ENCODE measurements around the gene TPBGL. TPM values are rescaled to one million over a fixed set of nuclear protein-coding genes. Genes with fewer than 3 reads are reported as not detected.

Gene TPBGL
- total RNA-seq, 1 experiment from 2014 or later: not detected

DNA sequence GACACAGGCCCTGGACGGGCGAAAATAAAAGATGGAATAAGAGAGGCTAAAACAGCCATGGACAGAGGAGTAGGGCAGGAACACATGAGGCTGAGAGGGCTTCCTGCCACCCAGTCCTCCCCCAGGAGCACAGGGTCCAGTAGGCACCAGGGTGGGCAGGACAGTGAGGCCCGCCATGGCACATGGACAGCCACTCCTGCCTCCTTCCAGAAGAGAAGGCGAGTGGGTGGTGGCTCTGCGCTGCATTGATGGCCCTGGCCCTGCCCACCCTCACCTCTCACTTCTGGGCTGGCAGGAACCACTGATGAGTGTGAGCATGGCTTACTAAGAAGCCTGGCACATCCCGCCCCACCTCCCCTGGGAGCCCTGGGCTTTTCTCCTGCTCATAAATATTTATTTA is 51.2 kb downstream of the TPBGL start:
- no peak for DNase-seq (ENCODE audit: low spot score)

DNA sequence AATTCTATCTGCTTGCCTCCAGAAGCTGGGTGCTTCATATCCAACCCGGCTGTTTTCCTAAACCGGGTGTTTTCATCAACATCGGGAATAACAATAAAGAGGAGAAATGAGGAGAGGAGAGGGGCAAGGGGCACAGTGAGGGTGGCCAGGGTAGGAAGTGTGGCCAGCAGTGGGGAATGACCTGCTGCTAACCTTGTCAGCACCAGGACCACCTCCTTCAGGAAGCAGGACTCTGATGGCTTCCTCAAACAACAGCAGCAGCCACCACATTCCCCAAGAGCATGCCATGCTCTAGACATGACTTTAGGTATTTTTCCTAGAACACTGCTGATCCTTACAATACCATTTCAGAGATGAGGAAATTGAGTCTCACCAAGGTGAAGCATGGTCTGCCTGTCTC is 52.4 kb downstream of the TPBGL start:
- DNase-seq (ENCODE audit: low spot score): no peak

Other genes with a start within 250 kb of the TPBGL start
- not detected in 2 replicates for gene OR2AT4, start 143.9 kb upstream of the TPBGL start, total RNA-seq (2014; rRNA removed; shearing (Covaris generic))
- gene SLCO2B1, start 89.7 kb upstream of the TPBGL start, total RNA-seq (2014; rRNA removed; shearing (Covaris generic)): 0.55 and 1.9 TPM in 2 replicates
- gene ARRB1, start 110.9 kb downstream of the TPBGL start, total RNA-seq (2014; rRNA removed; shearing (Covaris generic)): 28.6 and 33.5 TPM in 2 replicates
- 2,617 and 2,815 TPM in 2 replicates for gene RPS3, start 158.7 kb downstream of the TPBGL start, total RNA-seq (2014; rRNA removed; shearing (Covaris generic))
- 20.5 and 23.5 TPM in 2 replicates for gene KLHL35, start 192.4 kb downstream of the TPBGL start, total RNA-seq (2014; rRNA removed; shearing (Covaris generic))

All from HT-29 (cell line).